Large intestine (tissue), 3 donors: Measurements from ENCODE around the gene LCE1E. TPM values are rescaled to one million over a fixed set of nuclear protein-coding genes. Genes with fewer than 3 reads are reported as not detected.

ENCODE experiments used
- DNase-seq, 2 donors: peaks; one replicate each; pipeline versions ENCODE4 v3.0.0 to v3.0.0-alpha.2; 2013
- H3K27ac ChIP-seq: one replicate; pipeline ENCODE4 v1.5.1; 2013; ENCODE audit warnings: low read length
- H3K27me3 ChIP-seq: 2 replicates; pipeline ENCODE4 v1.6.1; 2013; ENCODE audit warnings: low read length; ENCODE audit not compliant: control insufficient read depth, insufficient read depth
- H3K36me3 ChIP-seq: 2 replicates; pipeline ENCODE4 v1.6.1; 2013; ENCODE audit warnings: low read length; ENCODE audit not compliant: control insufficient read depth, insufficient read depth
- H3K4me1 ChIP-seq: one replicate; pipeline ENCODE4 v1.6.1; 2013; ENCODE audit warnings: low read length; ENCODE audit not compliant: control insufficient read depth, insufficient read depth
- H3K4me3 ChIP-seq: one replicate; pipeline ENCODE4 v1.5.1; 2013; ENCODE audit warnings: low read length
- H3K9me3 ChIP-seq: one replicate; pipeline ENCODE4 v1.6.1; 2013; ENCODE audit warnings: mild to moderate bottlenecking, low read depth, low read length, moderate library complexity; ENCODE audit not compliant: control insufficient read depth
- whole genome bisulfite sequencing: methylation state at CpG from one replicate; pipeline ENCODE4 v1.1.5; 2013; ENCODE audit warnings: low lambda C conversion rate; ENCODE audit not compliant: insufficient coverage; 5-methylcytosine and 5-hydroxymethylcytosine counted together
- polyA plus RNA-seq: library from polyadenylated mRNA; unstranded; fragments of 120-200 nt; gene quantifications from one replicate; pipeline ENCODE4 v1.2.1, GENCODE V29; 2013

LCE1E gene
- polyA plus RNA-seq, 1 donor = not detected

DNA sequence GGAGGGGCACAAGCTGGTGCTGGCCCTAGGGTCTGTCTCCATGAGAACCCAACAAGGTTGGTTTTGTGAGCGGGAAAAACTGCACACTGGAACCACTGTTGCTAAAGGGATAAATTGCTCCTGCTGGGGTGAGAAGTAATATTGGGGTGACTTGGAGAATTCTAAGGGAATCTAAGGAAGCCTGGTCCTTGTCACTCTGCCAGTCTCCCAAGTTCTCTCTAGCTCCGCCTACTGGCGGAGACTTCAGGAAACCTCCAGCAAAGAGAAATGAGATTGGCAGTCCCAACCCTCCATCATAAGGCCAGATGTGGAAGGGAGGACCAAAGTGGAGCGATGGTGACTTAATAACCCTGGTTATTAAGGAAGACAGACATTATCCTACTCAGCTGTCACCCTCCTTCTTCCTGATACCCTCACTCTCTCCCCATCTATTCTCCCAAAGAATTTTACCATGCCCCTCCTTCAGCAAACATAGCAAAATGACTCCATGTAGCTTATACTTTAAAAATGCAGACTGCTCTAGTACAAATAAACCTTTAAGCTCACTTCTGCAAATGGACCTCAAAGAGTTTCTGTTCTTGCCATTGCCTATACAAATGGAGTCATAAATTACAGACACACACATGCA lies 8.4 kb upstream of the LCE1E start:
- no peaks in the 10 kb centered on the region for H3K4me1 ChIP-seq
- H3K4me3 ChIP-seq = no peak overlapping the region
- no CpG with 5 or more reads among the region's 4 CpGs for WGBS
- no peaks in the 10 kb centered on the region for H3K36me3 ChIP-seq
- no peak overlapping the region for H3K27ac ChIP-seq
- DNase-seq = no peak
- no peaks in the 10 kb centered on the region for H3K27me3 ChIP-seq
- H3K9me3 ChIP-seq = no peaks in the 10 kb centered on the region

DNA sequence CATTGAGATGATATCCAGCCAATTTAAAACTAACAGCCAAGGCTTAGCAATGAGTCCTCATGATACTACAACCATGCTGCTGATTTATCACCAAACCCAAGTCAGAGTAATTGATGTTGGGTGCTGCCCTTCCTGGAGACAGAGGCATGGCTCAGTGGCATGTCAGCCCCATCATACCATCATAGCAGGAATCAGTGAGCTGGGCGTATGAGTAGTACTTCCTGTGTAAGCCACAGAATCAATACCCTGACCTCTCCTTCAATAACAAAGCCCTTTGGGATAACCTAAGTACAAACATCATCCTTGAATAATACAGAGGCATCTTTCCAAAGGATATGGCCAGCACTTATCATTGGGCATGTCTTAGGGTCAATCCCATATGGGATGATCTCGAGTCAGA lies 3.0 kb upstream of the LCE1E start:
- Histone ChIP-seq H3K27me3 (peaks cover 2% of the 10 kb centered on the region), H3K4me3 (no peak overlapping the region), H3K36me3 (no peaks in the 10 kb centered on the region), H3K4me1 (no peaks in the 10 kb centered on the region), H3K27ac (no peak overlapping the region), H3K9me3 (no peaks in the 10 kb centered on the region)
- DNase-seq = no peak
- no CpG with 5 or more reads among the region's 2 CpGs for WGBS

GRCh38 chr1:152795686-152796085 lies 9.6 kb downstream of the LCE1E start:
- Histone ChIP-seq H3K27me3 (no peaks in the 10 kb centered on the region), H3K36me3 (no peaks in the 10 kb centered on the region), H3K27ac (no peak overlapping the region), H3K9me3 (no peaks in the 10 kb centered on the region), H3K4me3 (no peak overlapping the region), H3K4me1 (no peaks in the 10 kb centered on the region)
- DNase-seq = no peak
- no CpG with 5 or more reads among the region's 4 CpGs for WGBS

GRCh38 chr1:152796421-152796820 lies 10.4 kb downstream of the LCE1E start, which contains the start of gene LCE1D:
TSS of gene LCE1D (plus strand) at chr1:152796721. CDS start at chr1:152797795, 1,074 bp downstream.
- Histone ChIP-seq H3K4me1 (no peaks in the 10 kb centered on the region), H3K36me3 (no peaks in the 10 kb centered on the region)
- no CpG with 5 or more reads among the region's 3 CpGs for WGBS

DNA sequence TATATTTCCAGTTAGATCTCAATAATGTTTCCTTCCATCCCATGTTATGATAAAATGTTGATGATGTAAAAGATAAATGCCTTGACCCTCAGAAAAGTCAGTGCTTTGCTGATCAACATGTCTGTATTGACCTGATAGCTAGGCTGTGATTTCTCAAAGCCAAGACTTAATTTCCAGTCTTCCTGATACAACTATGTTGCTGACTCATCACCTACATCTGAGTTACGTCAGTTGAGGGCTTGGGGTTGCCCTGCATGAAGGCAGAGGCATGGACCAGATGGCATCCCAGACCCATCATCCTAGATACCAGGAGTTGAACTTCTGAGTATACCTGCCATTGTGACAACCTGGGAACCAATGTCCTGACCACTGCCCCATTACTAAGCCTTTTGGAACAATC lies 15.3 kb downstream of the LCE1E start:
- no peak for DNase-seq
- no CpG with 5 or more reads among the region's 1 CpG for WGBS
- Histone ChIP-seq H3K27ac (no peak overlapping the region), H3K4me3 (no peak overlapping the region), H3K4me1 (no peaks in the 10 kb centered on the region), H3K27me3 (no peaks in the 10 kb centered on the region), H3K9me3 (no peaks in the 10 kb centered on the region), H3K36me3 (no peaks in the 10 kb centered on the region)

More at GRCh38 chr1:152796421-152796820, 10.4 kb downstream of the LCE1E start, which contains the start of gene LCE1D:
- Histone ChIP-seq H3K27ac (no peak within 1 kb of the TSS), H3K27me3 (no peaks in the 10 kb centered on the region), H3K4me3 (no peak within 1 kb of the TSS), H3K9me3 (no peaks in the 10 kb centered on the region)
- DNase-seq = no peak

DNA sequence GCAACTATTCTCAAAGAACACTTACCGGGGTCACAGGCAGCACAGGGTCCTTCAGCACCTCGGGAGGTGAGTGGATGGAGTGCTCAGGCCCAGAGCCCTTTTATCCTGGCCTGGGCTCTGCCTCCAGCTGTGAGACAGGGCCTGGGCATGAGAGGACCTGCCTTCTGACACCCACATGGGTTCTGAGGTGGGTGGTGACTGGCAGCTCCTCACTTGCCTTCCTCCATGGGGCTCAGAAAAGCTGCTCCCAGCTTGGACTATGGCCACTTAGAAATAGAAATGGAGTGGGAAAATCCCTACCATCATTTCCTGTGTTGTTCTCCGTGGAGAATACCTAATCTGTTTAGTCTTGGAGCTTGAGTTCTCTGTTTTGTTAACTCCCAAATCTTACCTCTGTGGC lies 20.5 kb downstream of the LCE1E start, which contains the start of gene LCE1C:
LCE1C (minus strand) TSS at position 76 of the 400 bp plus-strand sequence. CDS start 1,173 bp downstream, outside the sequence.
- Histone ChIP-seq H3K27me3 (no peaks in the 10 kb centered on the region), H3K4me3 (no peak within 1 kb of the TSS), H3K27ac (no peak within 1 kb of the TSS), H3K36me3 (no peaks in the 10 kb centered on the region), H3K9me3 (no peaks in the 10 kb centered on the region), H3K4me1 (no peaks in the 10 kb centered on the region)
- WGBS = 20% methylated on average over 1 of the region's 3 CpGs
- DNase-seq = no peak

- no peaks in the 10 kb centered on the region for H3K27me3 ChIP-seq
- H3K4me3 ChIP-seq = no peak overlapping the region
- no peak overlapping the region for H3K27ac ChIP-seq
- WGBS = no CpG with 5 or more reads among the region's 2 CpGs
- DNase-seq = no peak
- H3K4me1 ChIP-seq = no peaks in the 10 kb centered on the region
- H3K9me3 ChIP-seq = no peaks in the 10 kb centered on the region
- no peaks in the 10 kb centered on the region for H3K36me3 ChIP-seq
Measured at GRCh38 chr1:152811050-152811449, 25.0 kb downstream of the LCE1E start.

- H3K27ac ChIP-seq = no peak within 1 kb of the TSS
Measured at GRCh38 chr1:152811671-152812070, 25.6 kb downstream of the LCE1E start, which contains the start of gene LCE1B. TSS of gene LCE1B (plus strand) at chr1:152811971. CDS start at chr1:152812447, 476 bp downstream.

GRCh38 chr1:152817309-152817708 lies 31.3 kb downstream of the LCE1E start:
- Histone ChIP-seq H3K9me3 (no peaks in the 10 kb centered on the region), H3K4me1 (no peaks in the 10 kb centered on the region), H3K27ac (no peak overlapping the region), H3K4me3 (no peak overlapping the region), H3K27me3 (no peaks in the 10 kb centered on the region), H3K36me3 (no peaks in the 10 kb centered on the region)
- 100% methylated on average over 1 of the region's 6 CpGs for WGBS
- DNase-seq = no peak

More at GRCh38 chr1:152811671-152812070, 25.6 kb downstream of the LCE1E start, which contains the start of gene LCE1B:
- H3K4me1 ChIP-seq = no peaks in the 10 kb centered on the region
- WGBS = no CpG with 5 or more reads among the region's 2 CpGs
- no peak within 1 kb of the TSS for H3K4me3 ChIP-seq
- H3K36me3 ChIP-seq = no peaks in the 10 kb centered on the region
- no peak for DNase-seq
- H3K9me3 ChIP-seq = no peaks in the 10 kb centered on the region
- H3K27me3 ChIP-seq = no peaks in the 10 kb centered on the region

DNA sequence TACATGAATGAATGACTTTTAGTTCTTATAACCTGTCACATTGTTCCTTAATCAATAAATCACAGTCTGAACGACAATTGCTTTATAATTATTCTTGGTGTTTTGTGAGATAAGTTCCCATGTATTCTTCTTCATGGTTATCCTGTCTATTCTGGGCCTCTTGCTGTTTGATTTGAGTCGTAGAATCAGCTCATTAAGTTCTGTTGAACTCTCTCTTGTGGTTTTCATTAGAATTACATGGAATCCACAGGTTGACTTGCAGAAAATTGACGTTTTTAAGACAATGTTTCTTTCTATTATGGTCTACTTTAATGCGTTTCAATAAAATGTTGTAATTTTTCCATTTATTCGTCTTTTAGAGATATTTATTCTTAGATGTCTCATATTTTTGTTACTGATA lies 37.2 kb downstream of the LCE1E start:
- Histone ChIP-seq H3K27me3 (no peaks in the 10 kb centered on the region), H3K4me1 (no peaks in the 10 kb centered on the region), H3K9me3 (no peaks in the 10 kb centered on the region), H3K4me3 (no peak overlapping the region), H3K27ac (no peak overlapping the region), H3K36me3 (no peaks in the 10 kb centered on the region)
- DNase-seq = no peak
- 62% methylated on average over 3 of the region's 5 CpGs for WGBS

- no peaks in the 10 kb centered on the region for H3K4me1 ChIP-seq
- DNase-seq = no peak
Measured at GRCh38 chr1:152824964-152825363, 38.9 kb downstream of the LCE1E start.

More at GRCh38 chr1:152824964-152825363, 38.9 kb downstream of the LCE1E start:
- no peak overlapping the region for H3K27ac ChIP-seq
- H3K27me3 ChIP-seq = no peaks in the 10 kb centered on the region
- H3K36me3 ChIP-seq = no peaks in the 10 kb centered on the region
- no peak overlapping the region for H3K4me3 ChIP-seq
- H3K9me3 ChIP-seq = no peaks in the 10 kb centered on the region
